Transverse colon (tissue), 4 donors: Measurements from ENCODE around the gene SLA2. TPM values are rescaled to one million over a fixed set of nuclear protein-coding genes. Genes with fewer than 3 reads are reported as not detected.

Source experiments
- DNase-seq: peaks from one replicate; pipeline ENCODE4 v3.0.0-alpha.2; 2019
- H3K27ac ChIP-seq, 4 donors: fragments of 200-600 bp; sonication (generic); 2 replicates each; pipeline ENCODE4 v1.5.1; 2016 to 2018; ENCODE audit warnings: inconsistent platforms in 4 of 4
- H3K27me3 ChIP-seq: fragments of 200-600 bp; sonication (generic); 2 replicates; pipeline ENCODE4 v1.5.1; 2017; ENCODE audit warnings: inconsistent platforms
- H3K36me3 ChIP-seq, 4 donors: fragments of 200-600 bp; sonication (generic); 2 replicates each; pipeline ENCODE4 v1.5.1; 2017 to 2019; ENCODE audit warnings: inconsistent platforms in 4 of 4
- H3K4me1 ChIP-seq, 4 donors: fragments of 200-600 bp; sonication (generic); 2 replicates each; pipeline ENCODE4 v1.5.1; 2017 to 2020; ENCODE audit warnings: inconsistent platforms in 4 of 4
- H3K4me3 ChIP-seq, 4 donors: fragments of 200-600 bp; sonication (generic); 1 replicate in 1 of 4; 2 replicates in 3 of 4; pipeline versions ENCODE4 v1.5.1 to v1.6.1; 2017 to 2019; ENCODE audit warnings: inconsistent platforms in 4 of 4
- H3K9me3 ChIP-seq, 2 donors: fragments of 200-600 bp; sonication (generic); 2 replicates each; pipeline ENCODE4 v1.5.1; 2017 to 2019; ENCODE audit warnings: inconsistent platforms in 2 of 2
- EP300 ChIP-seq: sonication (generic); formaldehyde crosslinking; IDR thresholded peaks from one replicate; pipeline ENCODE4 v1.6.1; 2017; ENCODE audit warnings: antibody characterized with exemption, low read depth
- POLR2A ChIP-seq: fragments of 450-650 bp; IDR thresholded peaks from one replicate; pipeline ENCODE4 v1.6.1; 2016; ENCODE audit warnings: antibody characterized with exemption, mild to moderate bottlenecking, moderate library complexity
- POLR2AphosphoS5 ChIP-seq, 3 donors: sonication (generic); formaldehyde crosslinking; IDR thresholded peaks; one replicate each; pipeline ENCODE4 v1.6.1; 2016; ENCODE audit warnings: antibody characterized with exemption in 3 of 3
- WGBS, 2 donors: methylation state at CpG; one replicate each; pipeline ENCODE4 v1.1.5; 2018; ENCODE audit warnings: low coverage in 1 of 2; 5-methylcytosine and 5-hydroxymethylcytosine counted together
- in situ Hi-C, 4 donors: fragments of 200-750 bp; cut with MboI; loops; one replicate each; pipeline versions ENCODE4 v1.15.0 to v1.15.1; 2017; ENCODE audit warnings: low sequenced_read_pairs in 3 of 4, low pct_ligation_motif_present in 1 of 4, low pct_unique_long_range_greater_than_20kb in 1 of 4
- intact Hi-C: fragments of 100-400 bp; cut with DNase I; formaldehyde crosslinking; loops from one replicate; pipeline ENCODE4 v1.15.1; 2023; ENCODE audit warnings: low total_unique reads
- total RNA-seq, 4 donors: library from RNA; depleted of rRNA; stranded (reverse); fragments of >200 nt; gene quantifications; one replicate each; pipeline ENCODE4 v1.1.0, GENCODE V29; 2016
- TF ChIP-seq, protein P1 (sequence below), 5 experiments: fragments of 200-600 bp in 3 of 5; fragments of 450-650 bp in 2 of 5; sonication (generic) in 3 of 5; IDR thresholded peaks; 1 replicate in 2 of 5; 2 replicates in 3 of 5; pipeline ENCODE4 v1.5.1; 2016 to 2017; ENCODE audit warnings: antibody characterized with exemption in 5 of 5, inconsistent platforms in 3 of 5, mild to moderate bottlenecking in 2 of 5, moderate library complexity in 1 of 5

The SLA2 gene
- total RNA-seq, 4 donors from 2014 or later, result 0.48 to 2.6 TPM; not detected in 2

GRCh38 chr20:36655004-36655403, 9.0 kb upstream of the SLA2 start:
- intact Hi-C loops (no loop called here), in situ Hi-C loops (no loop called here)
- no peak for DNase-seq
- Histone ChIP-seq H3K4me1 (no peaks in the 10 kb centered on the region), H3K4me3 (no peak overlapping the region), H3K27ac (no peak overlapping the region), H3K9me3 (no peaks in the 10 kb centered on the region), H3K36me3 (peaks cover 0 to 18% (median 8%) of the 10 kb centered on the region in 4 donors), H3K27me3 (no peaks in the 10 kb centered on the region)
- TF ChIP-seq POLR2AphosphoS5 (IDR thresholded peaks at IDR 0.05), result no peak
- no peak for TF ChIP-seq POLR2A
- no peak for TF ChIP-seq EP300
- TF ChIP-seq, protein P1, sequence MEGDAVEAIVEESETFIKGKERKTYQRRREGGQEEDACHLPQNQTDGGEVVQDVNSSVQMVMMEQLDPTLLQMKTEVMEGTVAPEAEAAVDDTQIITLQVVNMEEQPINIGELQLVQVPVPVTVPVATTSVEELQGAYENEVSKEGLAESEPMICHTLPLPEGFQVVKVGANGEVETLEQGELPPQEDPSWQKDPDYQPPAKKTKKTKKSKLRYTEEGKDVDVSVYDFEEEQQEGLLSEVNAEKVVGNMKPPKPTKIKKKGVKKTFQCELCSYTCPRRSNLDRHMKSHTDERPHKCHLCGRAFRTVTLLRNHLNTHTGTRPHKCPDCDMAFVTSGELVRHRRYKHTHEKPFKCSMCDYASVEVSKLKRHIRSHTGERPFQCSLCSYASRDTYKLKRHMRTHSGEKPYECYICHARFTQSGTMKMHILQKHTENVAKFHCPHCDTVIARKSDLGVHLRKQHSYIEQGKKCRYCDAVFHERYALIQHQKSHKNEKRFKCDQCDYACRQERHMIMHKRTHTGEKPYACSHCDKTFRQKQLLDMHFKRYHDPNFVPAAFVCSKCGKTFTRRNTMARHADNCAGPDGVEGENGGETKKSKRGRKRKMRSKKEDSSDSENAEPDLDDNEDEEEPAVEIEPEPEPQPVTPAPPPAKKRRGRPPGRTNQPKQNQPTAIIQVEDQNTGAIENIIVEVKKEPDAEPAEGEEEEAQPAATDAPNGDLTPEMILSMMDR (IDR thresholded peaks at IDR 0.05), result no peak
- 92% methylated on average over 3 of the region's 3 CpGs; no CpG with 5 or more reads in 1 of the 2 donors for WGBS, 2 donors

DNA sequence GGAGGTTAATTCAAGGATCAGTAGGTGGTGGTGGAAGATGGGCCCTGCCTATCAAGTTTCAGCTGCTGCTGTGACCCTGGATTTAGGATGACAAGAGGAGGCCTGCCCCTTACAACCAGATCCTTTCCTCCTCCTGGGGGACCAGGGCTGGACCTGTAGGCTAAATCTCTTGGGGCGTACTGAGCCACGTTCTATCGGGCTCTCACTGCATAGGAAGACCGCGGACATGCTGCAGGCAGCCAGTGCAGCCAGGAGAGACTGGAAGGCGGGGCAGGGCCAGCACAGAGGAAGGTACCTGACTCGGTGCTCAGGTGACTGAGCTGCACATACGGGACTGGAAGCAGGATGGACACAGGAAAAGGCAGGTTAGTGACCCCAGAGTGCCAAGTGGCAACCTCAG, 8.5 kb upstream of the SLA2 start:
- H3K36me3 ChIP-seq, result peaks cover 0 to 13% (median 6%) of the 10 kb centered on the region in 4 donors
- TF ChIP-seq, protein P1 (IDR thresholded peaks at IDR 0.05), result no peak
- TF ChIP-seq EP300, result no peak
- no peak for TF ChIP-seq POLR2A
- TF ChIP-seq POLR2AphosphoS5 (IDR thresholded peaks at IDR 0.05), result no peak
- no peak for DNase-seq
- H3K27me3 ChIP-seq, result no peaks in the 10 kb centered on the region
- in situ Hi-C loops, result no loop called here
- no peaks in the 10 kb centered on the region for H3K9me3 ChIP-seq
- intact Hi-C loops, result no loop called here
- H3K4me1 ChIP-seq, result no peaks in the 10 kb centered on the region
- WGBS, 2 donors, result 92% methylated on average over 8 of the region's 8 CpGs; no CpG with 5 or more reads in 1 of the 2 donors
- no peak overlapping the region for H3K4me3 ChIP-seq
- no peak overlapping the region for H3K27ac ChIP-seq

DNA sequence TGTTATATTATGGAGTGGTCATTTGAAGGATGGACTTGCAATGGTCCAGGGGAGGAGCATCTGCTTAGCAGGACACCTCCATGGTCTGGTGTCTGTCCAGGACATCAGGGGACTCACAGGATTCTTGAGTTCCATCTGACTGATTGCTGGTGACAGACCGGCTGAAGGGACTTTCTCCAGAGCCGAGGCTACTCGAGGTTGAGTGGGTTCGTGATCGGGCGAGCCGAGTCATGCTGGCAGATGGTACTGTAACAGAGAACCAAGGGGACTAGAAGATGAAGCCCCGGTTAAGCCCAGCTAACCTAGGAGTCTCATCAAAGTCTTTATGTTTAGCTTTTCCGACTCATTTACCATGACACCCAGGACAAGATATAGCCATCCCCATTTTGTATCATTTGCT, 7.5 kb upstream of the SLA2 start:
- intact Hi-C loops, result no loop called here
- WGBS, 2 donors, result 90 to 91% methylated on average over 2 to 9 of the region's 9 CpGs
- peaks cover 0 to 7% (median 2%) of the 10 kb centered on the region in 4 donors for H3K36me3 ChIP-seq
- H3K4me3 ChIP-seq, result no peak overlapping the region
- no peak for DNase-seq
- no peaks in the 10 kb centered on the region for H3K27me3 ChIP-seq
- in situ Hi-C loops, result no loop called here
- H3K9me3 ChIP-seq, result no peaks in the 10 kb centered on the region
- H3K4me1 ChIP-seq, result no peaks in the 10 kb centered on the region
- H3K27ac ChIP-seq, result no peak overlapping the region
- TF ChIP-seq, protein P1 (IDR thresholded peaks at IDR 0.05), result no peak
- TF ChIP-seq POLR2A (no peak), POLR2AphosphoS5 (IDR thresholded peaks at IDR 0.05) (no peak), EP300 (no peak)

DNA sequence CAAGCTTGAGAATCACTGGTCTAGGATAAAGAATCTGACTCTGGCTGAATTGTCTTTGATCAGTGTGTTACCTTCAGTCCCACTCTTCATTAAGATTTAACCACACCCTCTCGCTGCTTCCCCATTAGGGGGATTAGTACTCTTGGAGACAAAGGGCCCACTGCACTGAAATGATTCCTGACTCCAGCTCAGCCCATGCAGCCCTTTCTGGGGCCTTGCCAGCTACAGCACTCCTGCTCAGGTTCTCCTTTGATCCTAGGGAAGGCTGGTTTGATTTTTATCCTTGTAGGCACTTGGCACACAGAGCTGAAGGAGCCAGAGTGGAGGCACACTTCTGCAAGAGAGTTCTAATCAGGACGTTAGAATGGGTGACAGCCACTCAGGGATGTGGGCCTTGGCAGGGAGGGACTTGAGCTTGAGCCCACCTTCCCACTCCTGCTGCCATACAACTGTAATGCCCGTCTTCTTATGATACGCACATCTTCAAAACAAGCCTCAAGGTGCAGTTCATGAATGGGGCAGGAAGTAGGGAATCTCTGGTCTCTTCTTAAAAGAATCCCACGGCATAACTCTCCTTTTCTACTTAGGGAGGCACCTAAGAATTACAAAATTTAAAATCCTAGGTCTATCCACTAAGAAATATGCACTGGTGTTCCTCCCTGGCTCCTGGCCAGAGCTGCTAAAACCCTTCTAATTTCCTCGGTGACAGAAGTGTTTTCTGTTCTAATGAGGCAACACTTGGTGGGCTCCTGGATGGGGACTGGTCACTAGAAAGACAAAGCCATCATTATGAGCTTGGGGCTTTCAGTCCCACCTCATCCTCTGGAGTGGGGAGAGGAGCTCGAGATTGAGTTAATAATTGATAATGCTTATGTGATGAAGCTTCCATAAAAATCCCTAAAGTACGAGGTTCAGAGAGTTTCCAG, 1.5 kb upstream of the SLA2 start:
- no peak for DNase-seq
- WGBS, 2 donors, result 61 to 66% methylated on average over 5 to 8 of the region's 8 CpGs
- no peaks in the 10 kb centered on the region for H3K36me3 ChIP-seq

More for the DNA sequence above, 1.5 kb upstream of the SLA2 start:
- Histone ChIP-seq H3K9me3 (no peaks in the 10 kb centered on the region), H3K27ac (no peak overlapping the region), H3K4me3 (no peak overlapping the region), H3K27me3 (no peaks in the 10 kb centered on the region), H3K4me1 (peaks cover 0 to 2% (median 0%) of the 10 kb centered on the region in 4 donors)
- in situ Hi-C loops (no loop called here), intact Hi-C loops (no loop called here)
- TF ChIP-seq EP300 (no peak), POLR2AphosphoS5 (IDR thresholded peaks at IDR 0.05) (no peak), POLR2A (no peak)
- TF ChIP-seq, protein P1 (IDR thresholded peaks at IDR 0.05), result no peak
